Measurements from ENCODE around the gene INSR.

GRCh38 chr19:7170983-7171382 lies 123.2 kb downstream of the INSR start:
- no peak for TF ChIP-seq CTCF (IDR thresholded peaks at IDR 0.05)
- no peak for TF ChIP-seq POLR2A (IDR thresholded peaks at IDR 0.05)
- no peak for TF ChIP-seq EP300 (IDR thresholded peaks at IDR 0.05)
